AG09319 (cell line): ENCODE data around the gene ARHGEF25.

Source experiments
- DNase-seq: peaks from one replicate; pipeline ENCODE4 v3.0.0-alpha.2; 2010; ENCODE audit warnings: low read depth; ENCODE audit errors: extremely low read depth
- TF ChIP-seq, protein P1 (sequence below): IDR thresholded peaks from 2 replicates; pipeline ENCODE4 v1.5.1; 2011; ENCODE audit warnings: low read depth, mild to moderate bottlenecking, inconsistent platforms, low read length, moderate library complexity

ARHGEF25 gene

GRCh38 chr12:57605811-57606311 lies 5.4 kb upstream of the ARHGEF25 start:
- DNase-seq = no peak
- TF ChIP-seq, protein P1, sequence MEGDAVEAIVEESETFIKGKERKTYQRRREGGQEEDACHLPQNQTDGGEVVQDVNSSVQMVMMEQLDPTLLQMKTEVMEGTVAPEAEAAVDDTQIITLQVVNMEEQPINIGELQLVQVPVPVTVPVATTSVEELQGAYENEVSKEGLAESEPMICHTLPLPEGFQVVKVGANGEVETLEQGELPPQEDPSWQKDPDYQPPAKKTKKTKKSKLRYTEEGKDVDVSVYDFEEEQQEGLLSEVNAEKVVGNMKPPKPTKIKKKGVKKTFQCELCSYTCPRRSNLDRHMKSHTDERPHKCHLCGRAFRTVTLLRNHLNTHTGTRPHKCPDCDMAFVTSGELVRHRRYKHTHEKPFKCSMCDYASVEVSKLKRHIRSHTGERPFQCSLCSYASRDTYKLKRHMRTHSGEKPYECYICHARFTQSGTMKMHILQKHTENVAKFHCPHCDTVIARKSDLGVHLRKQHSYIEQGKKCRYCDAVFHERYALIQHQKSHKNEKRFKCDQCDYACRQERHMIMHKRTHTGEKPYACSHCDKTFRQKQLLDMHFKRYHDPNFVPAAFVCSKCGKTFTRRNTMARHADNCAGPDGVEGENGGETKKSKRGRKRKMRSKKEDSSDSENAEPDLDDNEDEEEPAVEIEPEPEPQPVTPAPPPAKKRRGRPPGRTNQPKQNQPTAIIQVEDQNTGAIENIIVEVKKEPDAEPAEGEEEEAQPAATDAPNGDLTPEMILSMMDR = no peak

DNA sequence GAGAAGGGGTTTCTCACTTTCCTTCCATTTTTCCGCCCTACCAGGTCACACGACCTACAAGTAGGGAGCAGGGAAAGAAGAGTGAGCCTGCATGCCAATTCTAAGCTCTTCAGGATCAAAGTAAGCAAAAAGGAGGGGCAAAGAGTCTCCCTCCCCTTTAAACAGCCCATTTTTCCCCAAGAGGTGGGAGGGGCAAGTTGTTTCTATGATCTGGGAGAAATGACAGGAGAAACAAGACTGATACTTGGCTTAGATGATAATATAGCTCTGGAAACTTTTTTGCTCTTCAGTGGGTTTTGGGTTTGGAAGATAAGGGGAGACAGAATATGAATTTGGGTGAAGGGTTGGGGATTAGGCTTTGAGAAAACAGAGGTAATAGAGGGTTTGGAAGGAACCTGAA lies 4.8 kb upstream of the ARHGEF25 start:
- no peak for DNase-seq
- TF ChIP-seq, protein P1 = no peak

DNA sequence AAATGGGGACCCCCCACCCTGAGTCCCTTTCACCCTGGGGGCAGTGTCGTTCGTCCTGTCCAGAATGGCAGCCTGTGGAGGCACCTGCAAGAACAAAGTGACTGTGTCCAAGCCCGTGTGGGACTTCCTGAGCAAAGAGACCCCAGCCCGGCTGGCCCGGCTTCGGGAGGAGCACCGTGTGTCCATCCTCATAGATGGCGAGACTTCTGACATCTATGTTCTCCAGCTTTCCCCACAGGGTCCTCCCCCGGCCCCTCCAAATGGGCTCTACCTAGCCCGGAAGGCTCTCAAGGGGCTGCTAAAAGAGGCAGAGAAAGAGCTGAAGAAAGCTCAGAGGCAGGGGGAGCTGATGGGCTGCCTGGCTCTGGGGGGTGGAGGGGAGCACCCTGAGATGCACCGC lies 4.4 kb upstream of the ARHGEF25 start:
- no peak for DNase-seq

GRCh38 chr12:57607958-57608663 lies 3.1 kb upstream of the ARHGEF25 start:
- no peak for DNase-seq
- TF ChIP-seq, protein P1 = no peak

More for the DNA sequence above, 4.4 kb upstream of the ARHGEF25 start:
- TF ChIP-seq, protein P1 = no peak

DNA sequence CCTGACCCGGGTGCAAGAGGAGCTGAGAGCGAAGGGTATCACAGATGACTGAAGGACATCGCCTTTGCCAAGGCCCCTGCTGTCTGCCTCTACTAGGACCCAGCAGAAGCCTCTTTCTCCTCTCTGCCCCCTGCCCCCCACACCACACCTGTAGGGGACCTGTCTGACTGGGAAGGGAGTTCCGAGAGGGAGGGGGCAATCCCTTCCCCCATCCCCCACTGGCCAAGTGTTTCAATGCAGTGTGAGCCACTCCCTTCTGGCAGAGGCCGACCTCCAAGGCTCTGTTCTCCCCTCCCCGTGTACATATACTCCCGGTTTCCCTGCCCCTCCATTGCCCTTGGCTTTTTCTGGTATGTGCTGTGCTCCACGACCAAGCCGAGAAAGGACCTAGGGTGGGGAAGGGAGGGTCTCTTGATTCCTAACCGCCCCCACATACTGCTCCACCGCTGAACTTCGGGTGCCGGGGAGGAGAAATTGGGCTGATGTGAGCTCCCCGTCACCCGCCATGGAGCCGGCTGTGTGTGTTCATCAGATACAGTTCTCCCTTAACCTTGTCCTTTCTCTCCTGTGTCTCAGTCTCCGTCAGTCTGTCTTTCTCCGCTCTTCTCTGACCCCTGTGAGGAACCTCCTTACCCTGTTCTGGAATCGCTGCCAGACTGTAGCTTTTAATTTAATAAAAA lies 2.0 kb upstream of the ARHGEF25 start:
- no peak for DNase-seq
- TF ChIP-seq, protein P1 = no peak

DNA sequence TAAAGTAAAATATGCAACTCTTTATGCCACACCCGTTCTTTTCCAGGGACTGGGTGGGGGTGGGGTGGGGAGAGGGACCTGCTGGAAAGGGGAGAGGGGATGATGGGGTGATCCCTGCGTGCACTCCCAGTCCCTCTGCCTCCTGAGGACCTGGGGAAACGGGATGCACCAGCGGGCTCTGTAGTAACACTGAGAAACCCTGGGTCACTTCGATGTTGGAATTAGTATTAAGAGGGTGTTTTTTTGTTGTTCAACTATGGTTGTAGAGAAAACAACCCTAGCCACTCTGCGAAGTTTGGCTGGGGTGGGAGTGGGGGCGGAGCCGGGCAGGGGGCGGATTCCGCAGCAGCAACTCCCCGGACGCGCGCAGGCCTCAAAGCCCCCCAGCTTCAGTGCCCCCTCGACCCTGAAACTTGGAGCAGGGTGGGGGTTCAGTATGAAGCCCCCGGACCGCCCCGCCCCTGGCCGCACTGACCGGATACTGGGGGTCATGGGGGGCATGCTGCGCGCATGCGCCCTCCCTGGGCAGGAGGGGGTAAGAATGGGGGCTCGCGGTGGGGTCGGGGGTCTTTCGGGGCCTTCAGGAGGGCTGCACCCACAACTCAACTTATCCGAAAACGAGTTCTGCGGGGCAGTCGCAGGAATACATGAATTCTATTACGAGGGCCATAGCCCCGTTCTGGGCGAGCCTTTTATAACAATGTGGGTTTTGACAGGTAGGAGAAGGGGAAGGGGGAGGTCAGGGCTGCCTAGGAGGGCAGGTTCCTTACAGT lies 1.3 kb upstream of the ARHGEF25 start:
- TF ChIP-seq, protein P1 = no peak
- no peak for DNase-seq

GRCh38 chr12:57610554-57611107 lies 604 bp upstream of the ARHGEF25 start:
- no peak for DNase-seq
- TF ChIP-seq, protein P1 = no peak
